Spleen (tissue), 11 donors: ENCODE measurements around the gene LDLRAD2. TPM values are rescaled to one million over a fixed set of nuclear protein-coding genes. Genes with fewer than 3 reads are reported as not detected.

Source experiments
- DNase-seq: peaks from one replicate; pipeline ENCODE4 v3.0.0-alpha.2; 2020
- H3K27ac ChIP-seq, 8 donors: fragments of 200-600 bp; sonication (generic) in 7 of 8; 1 replicate in 4 of 8; 2 replicates in 4 of 8; pipeline versions ENCODE4 v1.5.0 to v1.8.0; 2016 to 2021; ENCODE audit warnings: inconsistent platforms in 4 of 8, mild to moderate bottlenecking in 4 of 8, moderate library complexity in 1 of 8
- H3K27me3 ChIP-seq, 7 donors: fragments of 200-600 bp; sonication (generic) in 6 of 7; replicated peaks in 1 of 7; 1 replicate in 4 of 7; 2 replicates in 3 of 7; pipeline versions ENCODE4 v1.5.0 to v1.8.0; 2016 to 2021; ENCODE audit warnings: inconsistent platforms in 3 of 7, mild to moderate bottlenecking in 1 of 7
- H3K36me3 ChIP-seq, 6 donors: fragments of 200-600 bp; sonication (generic) in 5 of 6; 1 replicate in 4 of 6; 2 replicates in 2 of 6; pipeline versions ENCODE4 v1.5.0 to v1.8.0; 2016 to 2021; ENCODE audit warnings: inconsistent platforms in 2 of 6
- H3K4me1 ChIP-seq, 6 donors: fragments of 200-600 bp; sonication (generic) in 5 of 6; 1 replicate in 3 of 6; 2 replicates in 3 of 6; pipeline versions ENCODE4 v1.5.0 to v1.8.0; 2016 to 2021; ENCODE audit warnings: inconsistent platforms in 3 of 6
- H3K4me3 ChIP-seq, 8 donors: fragments of 200-600 bp; sonication (generic) in 7 of 8; 1 replicate in 4 of 8; 2 replicates in 4 of 8; pipeline versions ENCODE4 v1.5.0 to v1.8.0; 2016 to 2021; ENCODE audit warnings: inconsistent platforms in 4 of 8, mild to moderate bottlenecking in 4 of 8, moderate library complexity in 2 of 8
- H3K9me3 ChIP-seq, 8 donors: fragments of 200-600 bp; sonication (generic) in 7 of 8; 1 replicate in 4 of 8; 2 replicates in 4 of 8; pipeline versions ENCODE4 v1.5.0 to v1.8.0; 2016 to 2021; ENCODE audit warnings: inconsistent platforms in 4 of 8
- POLR2A ChIP-seq, 3 donors: fragments of 450-650 bp; IDR thresholded peaks; one replicate each; pipeline ENCODE4 v1.5.1; 2017; ENCODE audit warnings: antibody characterized with exemption in 3 of 3, mild to moderate bottlenecking in 1 of 3
- POLR2AphosphoS5 ChIP-seq, 3 donors: sonication (generic); formaldehyde crosslinking; IDR thresholded peaks; one replicate each; pipeline ENCODE4 v1.5.1; 2017; ENCODE audit warnings: antibody characterized with exemption in 3 of 3
- WGBS, 5 donors: extraction: QIAGEN DNeasy Blood & Tissue Kit in 3 of 5; methylation state at CpG; one replicate each; pipeline versions ENCODE4 v1.1.5 to v1.1.7; 2013 to 2018; 5-methylcytosine and 5-hydroxymethylcytosine counted together
- intact Hi-C: fragments of 100-400 bp; cut with DNase I; formaldehyde crosslinking; loops from one replicate; pipeline ENCODE4 v1.15.0; 2023; ENCODE audit warnings: low total_unique reads
- polyA plus RNA-seq, 3 donors: library from polyadenylated mRNA; stranded (reverse); fragments of 200-250 nt; gene quantifications; one replicate each; pipeline ENCODE4 v1.2.1, GENCODE V29; 2013
- total RNA-seq, 7 donors: library from RNA; depleted of rRNA in 3 of 7; stranded (reverse); fragments of >200 nt in 3 of 7; fragmentation: NEBNext Ultra II Directional in 4 of 7; extraction: Animal tissue kit (Norgen Biotek cat#: 25700) in 4 of 7; gene quantifications; one replicate each; pipeline versions ENCODE4 v1.1.0 to v1.2.1, GENCODE V29; 2016 to 2021
- TF ChIP-seq, protein P1 (sequence below), 11 experiments: fragments of 200-600 bp in 7 of 11; fragments of 450-650 bp in 4 of 11; sonication (generic) in 4 of 11; IDR thresholded peaks in 8 of 11; conservative IDR thresholded peaks in 3 of 11; 1 replicate in 7 of 11; 2 replicates in 4 of 11; pipeline versions ENCODE4 v1.4.0 to v1.8.0; 2016 to 2021; ENCODE audit warnings: antibody characterized with exemption in 11 of 11, inconsistent platforms in 4 of 11, mild to moderate bottlenecking in 1 of 11
- donor health status: healthy with polysubstance abuse.
- donor health status: DM: no; HTN: no; CAD: no; lungs with moderate emphysema.
- donor health status: DM: no; HTN: no; CAD: no.
- donor health status: Bipolar disorder and iron deficiency.
- donor health status: healthy.
- donor health status: DM: no; HTN: no; CAD: no.
- donor health status: DM: yes; HTN: yes; CAD: no.

LDLRAD2 gene
- total and polyA plus RNA-seq, 10 donors = 0.94 to 4.3 (median 1.4) TPM

DNA sequence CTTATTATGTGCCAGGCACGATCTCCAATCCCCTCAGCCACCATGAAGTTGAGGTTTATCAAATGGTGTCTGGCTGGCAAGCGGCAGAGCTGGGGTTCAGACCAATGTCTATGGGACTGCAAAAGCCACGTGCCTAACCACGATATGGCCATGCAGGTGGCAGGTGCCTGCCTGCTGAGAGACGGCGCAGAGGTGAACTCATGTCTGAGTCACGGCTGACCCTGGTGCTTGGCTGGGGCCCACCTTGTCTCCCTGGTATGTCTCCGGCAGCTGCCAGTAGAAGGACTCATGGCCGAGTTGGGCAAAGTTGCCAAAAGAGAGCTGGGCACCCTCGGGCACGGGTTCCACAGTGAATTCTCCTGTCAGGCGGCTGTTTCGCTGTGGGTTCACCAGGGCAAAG, 59.9 kb downstream of the LDLRAD2 start:
- Histone ChIP-seq H3K4me3 (no peak overlapping the region), H3K27me3 (no peaks in the 10 kb centered on the region), H3K27ac (no peak overlapping the region), H3K4me1 (peaks cover 0 to 11% (median 0%) of the 10 kb centered on the region in 6 donors), H3K9me3 (no peaks in the 10 kb centered on the region), H3K36me3 (peaks cover 0 to 85% (median 40%) of the 10 kb centered on the region in 6 donors)
- TF ChIP-seq, protein P1, sequence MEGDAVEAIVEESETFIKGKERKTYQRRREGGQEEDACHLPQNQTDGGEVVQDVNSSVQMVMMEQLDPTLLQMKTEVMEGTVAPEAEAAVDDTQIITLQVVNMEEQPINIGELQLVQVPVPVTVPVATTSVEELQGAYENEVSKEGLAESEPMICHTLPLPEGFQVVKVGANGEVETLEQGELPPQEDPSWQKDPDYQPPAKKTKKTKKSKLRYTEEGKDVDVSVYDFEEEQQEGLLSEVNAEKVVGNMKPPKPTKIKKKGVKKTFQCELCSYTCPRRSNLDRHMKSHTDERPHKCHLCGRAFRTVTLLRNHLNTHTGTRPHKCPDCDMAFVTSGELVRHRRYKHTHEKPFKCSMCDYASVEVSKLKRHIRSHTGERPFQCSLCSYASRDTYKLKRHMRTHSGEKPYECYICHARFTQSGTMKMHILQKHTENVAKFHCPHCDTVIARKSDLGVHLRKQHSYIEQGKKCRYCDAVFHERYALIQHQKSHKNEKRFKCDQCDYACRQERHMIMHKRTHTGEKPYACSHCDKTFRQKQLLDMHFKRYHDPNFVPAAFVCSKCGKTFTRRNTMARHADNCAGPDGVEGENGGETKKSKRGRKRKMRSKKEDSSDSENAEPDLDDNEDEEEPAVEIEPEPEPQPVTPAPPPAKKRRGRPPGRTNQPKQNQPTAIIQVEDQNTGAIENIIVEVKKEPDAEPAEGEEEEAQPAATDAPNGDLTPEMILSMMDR (IDR thresholded peaks at IDR 0.05 in 8 of 11, conservative IDR thresholded peaks at IDR 0.05 in 3 of 11) = no peak
- WGBS, 5 donors = 71 to 78% (median 75%) methylated on average over 10 to 13 of the region's 13 CpGs
- intact Hi-C loops = no loop called here
- no peak for DNase-seq

DNA sequence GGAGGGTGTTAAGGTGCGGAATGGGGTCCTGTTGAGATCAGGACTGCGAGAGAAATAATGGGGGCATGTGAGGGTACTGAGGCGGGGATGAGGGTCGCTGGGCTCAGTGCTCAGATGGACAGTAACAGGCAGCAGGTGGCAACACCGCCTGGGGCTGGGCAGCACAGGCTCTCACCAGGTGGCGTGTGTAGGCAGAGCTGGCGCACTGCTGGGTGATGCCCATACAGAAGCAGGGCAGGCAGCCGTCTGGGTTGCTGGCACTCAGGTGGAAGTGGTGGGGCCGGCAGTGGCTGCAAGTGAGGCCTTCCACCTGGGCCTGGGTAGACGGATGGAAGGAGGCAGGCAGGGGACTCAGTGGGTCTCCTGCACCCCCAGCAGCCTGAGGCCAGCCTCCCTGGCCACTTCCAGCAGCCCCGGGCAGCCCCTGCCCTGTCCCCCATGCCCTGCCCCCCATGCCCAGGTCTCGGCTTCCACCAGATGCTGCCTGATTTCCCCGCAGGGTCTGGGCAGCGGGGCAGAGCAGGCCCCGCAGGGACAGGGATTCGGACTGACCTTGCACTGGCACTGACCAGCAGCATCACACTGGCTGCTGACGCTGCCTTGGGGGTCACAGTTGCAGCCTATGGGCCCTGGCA, 60.5 kb downstream of the LDLRAD2 start:
- H3K27ac ChIP-seq = no peak overlapping the region
- DNase-seq = no peak
- H3K4me3 ChIP-seq = no peak overlapping the region
- no peak for TF ChIP-seq POLR2AphosphoS5 (IDR thresholded peaks at IDR 0.05)
- TF ChIP-seq, protein P1 (IDR thresholded peaks at IDR 0.05 in 8 of 11, conservative IDR thresholded peaks at IDR 0.05 in 3 of 11) = no peak
- no peak for TF ChIP-seq POLR2A (IDR thresholded peaks at IDR 0.05)
- peaks cover 0 to 90% (median 40%) of the 10 kb centered on the region in 6 donors for H3K36me3 ChIP-seq
- no peaks in the 10 kb centered on the region for H3K9me3 ChIP-seq
- intact Hi-C loops = no loop called here
- peaks cover 0 to 11% (median 0%) of the 10 kb centered on the region in 6 donors for H3K4me1 ChIP-seq
- WGBS, 5 donors = 87 to 91% (median 89%) methylated on average over 13 to 17 of the region's 17 CpGs
- no peaks in the 10 kb centered on the region for H3K27me3 ChIP-seq

DNA sequence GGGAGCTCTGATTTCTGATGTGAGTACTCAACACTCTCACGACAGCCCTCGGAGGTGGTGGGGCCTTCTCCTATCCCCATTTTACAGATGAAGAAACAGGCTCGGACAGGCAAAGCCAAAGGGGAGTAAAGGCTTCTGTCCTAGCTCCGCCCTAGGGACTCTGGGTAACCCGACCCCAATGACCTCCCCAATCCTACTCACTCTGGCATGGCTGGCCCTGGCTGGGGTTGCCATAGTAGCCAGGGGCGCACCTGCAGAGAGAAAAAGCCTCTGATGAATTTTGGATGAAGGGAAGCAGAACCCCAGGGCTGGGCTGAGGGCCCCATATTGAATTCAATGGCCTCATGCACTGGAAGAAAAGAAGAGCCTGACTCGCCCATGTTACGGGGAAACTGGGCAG, 61.1 kb downstream of the LDLRAD2 start:
- Histone ChIP-seq H3K4me1 (peaks cover 0 to 11% (median 0%) of the 10 kb centered on the region in 6 donors), H3K36me3 (peaks cover 0 to 95% (median 42%) of the 10 kb centered on the region in 6 donors), H3K27ac (no peak overlapping the region), H3K27me3 (no peaks in the 10 kb centered on the region), H3K9me3 (no peaks in the 10 kb centered on the region), H3K4me3 (no peak overlapping the region)
- intact Hi-C loops = no loop called here
- TF ChIP-seq POLR2A (IDR thresholded peaks at IDR 0.05) = no peak
- TF ChIP-seq, protein P1 (IDR thresholded peaks at IDR 0.05 in 8 of 11, conservative IDR thresholded peaks at IDR 0.05 in 3 of 11) = no peak
- no peak for TF ChIP-seq POLR2AphosphoS5 (IDR thresholded peaks at IDR 0.05)
- no peak for DNase-seq
- 83 to 92% (median 91%) methylated on average over 8 of the region's 8 CpGs for WGBS, 5 donors

DNA sequence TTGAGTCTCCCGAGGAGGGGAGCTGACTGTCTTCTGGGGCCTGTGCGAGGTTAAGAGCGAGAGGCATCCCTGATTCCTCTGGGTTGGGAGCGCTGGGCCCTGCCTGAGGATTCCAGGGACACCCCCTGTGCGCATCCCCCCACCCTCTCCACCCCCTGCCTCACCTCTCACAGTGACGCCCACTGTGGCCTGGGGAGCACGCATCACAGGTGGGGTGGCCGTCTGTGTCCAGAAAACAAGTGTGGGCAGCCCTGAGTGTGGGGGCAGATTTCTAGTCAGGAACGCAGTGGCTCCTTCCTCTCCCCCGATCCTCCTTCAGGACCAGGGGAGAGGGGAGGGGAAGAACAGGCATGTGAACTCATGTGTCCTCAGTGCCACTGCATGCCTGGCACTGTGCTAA, 61.7 kb downstream of the LDLRAD2 start:
- no peak overlapping the region for H3K27ac ChIP-seq
- no peaks in the 10 kb centered on the region for H3K9me3 ChIP-seq
- no peak overlapping the region for H3K4me3 ChIP-seq
- H3K4me1 ChIP-seq = peaks cover 0 to 11% (median 0%) of the 10 kb centered on the region in 6 donors
- peaks cover 0 to 95% (median 42%) of the 10 kb centered on the region in 6 donors for H3K36me3 ChIP-seq
- DNase-seq = no peak
- no peaks in the 10 kb centered on the region for H3K27me3 ChIP-seq
- TF ChIP-seq, protein P1 (IDR thresholded peaks at IDR 0.05 in 8 of 11, conservative IDR thresholded peaks at IDR 0.05 in 3 of 11) = no peak
- TF ChIP-seq POLR2A (IDR thresholded peaks at IDR 0.05) (no peak), POLR2AphosphoS5 (IDR thresholded peaks at IDR 0.05) (no peak)
- intact Hi-C loops = no loop called here
- WGBS, 5 donors = 90 to 94% (median 93%) methylated on average over 9 to 10 of the region's 10 CpGs
